SU-DHL-6 (cell line): ENCODE results near the gene ATP9B.
"Not testable (repeated sequence)": the region's sequence is repeated elsewhere in the genome, so short reads cannot be mapped to it uniquely, and the experiment has no call there.

Experiments used
- H2AFZ ChIP-seq: fragments of 200-600 bp; sonication (generic); 2 replicates; pipeline ENCODE4 v1.6.1; 2014; ENCODE audit warnings: low read depth, mild to moderate bottlenecking, moderate library complexity, mixed read lengths, antibody characterized with exemption, low read length; ENCODE audit not compliant: severe bottlenecking
- H3F3A ChIP-seq: fragments of 200-600 bp; shearing (Covaris generic); 2 replicates; pipeline ENCODE4 v1.6.0; 2016; ENCODE audit warnings: antibody characterized with exemption, mild to moderate bottlenecking; ENCODE audit not compliant: insufficient read depth
- H3K27ac ChIP-seq: fragments of 200-600 bp; sonication (generic); 2 replicates; pipeline ENCODE4 v1.5.1; 2016; ENCODE audit warnings: low read depth, mild to moderate bottlenecking, low read length, moderate library complexity, mixed read lengths
- H3K27me3 ChIP-seq: fragments of 200-600 bp; sonication (generic), shearing (Covaris generic); 2 replicates; pipeline ENCODE4 v1.6.0; 2014; ENCODE audit warnings: mild to moderate bottlenecking, low read length
- H3K36me3 ChIP-seq: fragments of 200-600 bp; sonication (generic); 2 replicates; pipeline ENCODE4 v1.6.1; 2014; ENCODE audit warnings: mild to moderate bottlenecking, low read length, mixed read lengths
- H3K4me2 ChIP-seq: fragments of 300-600, 200-600 bp; shearing (Covaris generic), sonication (generic); 2 replicates; pipeline ENCODE4 v1.6.0; 2014; ENCODE audit warnings: low read length, low read depth, mild to moderate bottlenecking; ENCODE audit not compliant: poor library complexity, severe bottlenecking
- H3K4me3 ChIP-seq: fragments of 200-600 bp; sonication (generic); 2 replicates; pipeline ENCODE4 v1.5.1; 2014; ENCODE audit warnings: antibody characterized with exemption, low read length, mild to moderate bottlenecking, mixed read lengths; ENCODE audit not compliant: insufficient read depth, poor library complexity, severe bottlenecking
- H3K79me2 ChIP-seq: fragments of 200-600 bp; sonication (generic); 2 replicates; pipeline ENCODE4 v1.6.1; 2014; ENCODE audit warnings: mild to moderate bottlenecking, low read length, moderate library complexity; ENCODE audit not compliant: insufficient read depth
- H3K9ac ChIP-seq: fragments of 200-600 bp; sonication (generic); 2 replicates; pipeline ENCODE4 v1.7.0; 2014; ENCODE audit warnings: mild to moderate bottlenecking, low read length
- H3K9me2 ChIP-seq: fragments of 200-600 bp; sonication (generic); replicated peaks from 2 replicates; pipeline ENCODE4 v1.6.1; 2014; ENCODE audit warnings: low read length; ENCODE audit not compliant: insufficient read depth
- H3K9me3 ChIP-seq: fragments of 200-600 bp; sonication (generic); 2 replicates; pipeline ENCODE4 v1.6.1; 2014; ENCODE audit warnings: low read length, mixed read lengths; ENCODE audit not compliant: insufficient read depth
- H4K20me1 ChIP-seq: fragments of 200-600 bp; sonication (generic); 2 replicates; pipeline ENCODE4 v1.6.1; 2014; ENCODE audit warnings: low read depth, mild to moderate bottlenecking, antibody characterized with exemption, low read length, moderate library complexity, mixed read lengths
- CTCF ChIP-seq: fragments of 200-600 bp; sonication (generic); IDR thresholded peaks from one replicate; pipeline ENCODE4 v1.5.1; 2017; ENCODE audit warnings: antibody characterized with exemption, mild to moderate bottlenecking, low read length, moderate library complexity; ENCODE audit not compliant: insufficient read depth, poor library complexity, severe bottlenecking
- EZH2phosphoT487 ChIP-seq: fragments of 200-600 bp; sonication (generic), shearing (Covaris generic); conservative IDR thresholded peaks from 2 replicates; pipeline ENCODE4 v1.6.1; 2018; ENCODE audit warnings: mild to moderate bottlenecking, antibody characterized with exemption, low read length, moderate library complexity, mixed read lengths

ATP9B gene

GRCh38 chr18:79326413-79327198 lies 257.4 kb downstream of the ATP9B start:
- Histone ChIP-seq H3K9ac (no peak overlapping the region), H3K4me2 (no peak overlapping the region), H3K36me3 (no peaks in the 10 kb centered on the region), H2AFZ (no peak overlapping the region), H3F3A (no peaks in the 10 kb centered on the region), H3K27me3 (no peaks in the 10 kb centered on the region), H3K9me2 (no peaks in the 10 kb centered on the region), H3K27ac (no peak overlapping the region), H4K20me1 (no peaks in the 10 kb centered on the region), H3K4me3 (no peak overlapping the region), H3K79me2 (no peaks in the 10 kb centered on the region), H3K9me3 (no peaks in the 10 kb centered on the region)
- TF ChIP-seq EZH2phosphoT487, result no peak
- no peak for TF ChIP-seq CTCF

- H4K20me1 ChIP-seq, result no peaks in the 10 kb centered on the region
- no peaks in the 10 kb centered on the region for H3K79me2 ChIP-seq
- no peak overlapping the region for H3K4me3 ChIP-seq
- H3K9me3 ChIP-seq, result no peaks in the 10 kb centered on the region
- H3F3A ChIP-seq, result no peaks in the 10 kb centered on the region
- H3K27me3 ChIP-seq, result no peaks in the 10 kb centered on the region
- no peak overlapping the region for H2AFZ ChIP-seq
- H3K36me3 ChIP-seq, result no peaks in the 10 kb centered on the region
- TF ChIP-seq CTCF (no peak), EZH2phosphoT487 (no peak)
- no peak overlapping the region for H3K27ac ChIP-seq
- H3K9ac ChIP-seq, result no peak overlapping the region
- H3K9me2 ChIP-seq, result no peaks in the 10 kb centered on the region
- H3K4me2 ChIP-seq, result no peak overlapping the region
These were observed 258.1 kb downstream of the ATP9B start for GRCh38 chr18:79327199-79327721.

- H4K20me1 ChIP-seq, H3K36me3 ChIP-seq, H3K9ac ChIP-seq, H3K27ac ChIP-seq, H3K9me2 ChIP-seq, H3K79me2 ChIP-seq, H3K27me3 ChIP-seq, H3K4me3 ChIP-seq, H3K4me2 ChIP-seq, H3K9me3 ChIP-seq, H3F3A ChIP-seq, H2AFZ ChIP-seq: not testable (repeated sequence)
These were observed 258.7 kb downstream of the ATP9B start for GRCh38 chr18:79327915-79328314.

GRCh38 chr18:79328887-79329286 lies 259.7 kb downstream of the ATP9B start:
- no peaks in the 10 kb centered on the region for H3K27me3 ChIP-seq
- H3K4me2 ChIP-seq, result no peak overlapping the region
- no peaks in the 10 kb centered on the region for H3K36me3 ChIP-seq
- H3F3A ChIP-seq, result no peaks in the 10 kb centered on the region
- no peaks in the 10 kb centered on the region for H3K9me3 ChIP-seq
- H3K9ac ChIP-seq, result no peak overlapping the region
- TF ChIP-seq CTCF (no peak), EZH2phosphoT487 (no peak)
- H3K4me3 ChIP-seq, result no peak overlapping the region
- no peaks in the 10 kb centered on the region for H4K20me1 ChIP-seq
- no peak overlapping the region for H3K27ac ChIP-seq
- no peaks in the 10 kb centered on the region for H3K79me2 ChIP-seq
- H3K9me2 ChIP-seq, result no peaks in the 10 kb centered on the region
- H2AFZ ChIP-seq, result no peak overlapping the region
